Ascending aorta (tissue), 2 donors: ENCODE data around the gene ERC1. TPM values are rescaled to one million over a fixed set of nuclear protein-coding genes. Genes with fewer than 3 reads are reported as not detected.
A peak's percentile ranks its signal among the peaks of the same experiment; 100 is the strongest.

Experiments
- DNase-seq, 2 donors: peaks; one replicate each; pipeline ENCODE4 v3.0.0-alpha.2; 2019; ENCODE audit warnings: low spot score in 2 of 2
- H3K27ac ChIP-seq, 2 donors: fragments of 200-600 bp; sonication (generic); one replicate each; pipeline ENCODE4 v1.5.1; 2016 to 2017; ENCODE audit warnings: mild to moderate bottlenecking in 1 of 2
- H3K27me3 ChIP-seq: fragments of 200-600 bp; sonication (generic); one replicate; pipeline ENCODE4 v1.5.1; 2017
- H3K36me3 ChIP-seq, 2 donors: fragments of 200-600 bp; sonication (generic); one replicate each; pipeline ENCODE4 v1.5.1; 2016
- H3K4me1 ChIP-seq, 2 donors: fragments of 200-600 bp; sonication (generic); one replicate each; pipeline ENCODE4 v1.5.1; 2016 to 2017; ENCODE audit warnings: mild to moderate bottlenecking in 1 of 2
- H3K4me3 ChIP-seq, 2 donors: fragments of 200-600 bp; sonication (generic); one replicate each; pipeline ENCODE4 v1.5.1; 2016 to 2017; ENCODE audit warnings: mild to moderate bottlenecking in 1 of 2
- H3K9me3 ChIP-seq, 2 donors: fragments of 200-600 bp; sonication (generic); one replicate each; pipeline ENCODE4 v1.5.1; 2016
- intact Hi-C: fragments of 100-400 bp; cut with DNase I; formaldehyde crosslinking; loops from one replicate; pipeline ENCODE4 v1.15.1; 2023
- total RNA-seq: library from RNA; depleted of rRNA; stranded (reverse); fragments of >200 nt; gene quantifications from one replicate; pipeline ENCODE4 v1.1.0, GENCODE V29; 2016
- TF ChIP-seq, protein P1 (sequence below), 3 experiments: fragments of 200-600 bp in 2 of 3; fragments of 450-650 bp in 1 of 3; sonication (generic) in 2 of 3; IDR thresholded peaks; one replicate each; pipeline ENCODE4 v1.5.1; 2016 to 2019; ENCODE audit warnings: antibody characterized with exemption in 3 of 3, mild to moderate bottlenecking in 1 of 3, moderate library complexity in 1 of 3

Gene ERC1
- total RNA-seq, 1 donor from 2014 or later, result 41.4 TPM

DNA sequence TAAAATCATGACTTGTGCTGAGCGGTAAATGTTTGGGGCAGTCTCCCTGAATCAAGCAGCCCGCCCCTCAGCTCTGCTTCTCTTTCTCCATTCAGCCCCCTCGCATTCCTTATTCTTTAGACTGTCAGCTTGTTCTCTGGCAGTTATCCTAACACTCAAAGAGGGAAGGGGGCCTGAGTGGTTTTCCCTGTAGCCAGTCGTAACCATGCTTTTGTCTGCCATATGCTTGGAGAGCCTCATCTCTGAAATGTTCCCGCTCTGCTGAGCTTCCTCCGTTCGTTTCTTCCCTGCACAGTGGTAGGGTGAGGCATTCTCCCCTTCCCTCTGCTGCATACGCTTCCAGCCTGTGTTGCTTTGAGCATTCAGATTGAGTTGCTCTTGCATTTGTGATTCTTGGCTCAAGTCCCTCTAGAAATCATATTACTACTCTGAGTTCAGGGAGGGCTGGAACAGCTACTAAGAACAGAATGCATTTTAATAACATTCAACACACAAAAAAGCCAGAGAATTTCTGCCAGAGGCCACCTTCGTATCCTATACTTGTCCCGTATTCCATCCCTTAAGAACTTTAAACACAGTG lies 483.6 kb downstream of the ERC1 start:
- H3K27me3 ChIP-seq, result no peaks in the 10 kb centered on the region
- no peaks in the 10 kb centered on the region for H3K36me3 ChIP-seq
- H3K9me3 ChIP-seq, result no peaks in the 10 kb centered on the region
- TF ChIP-seq, protein P1, sequence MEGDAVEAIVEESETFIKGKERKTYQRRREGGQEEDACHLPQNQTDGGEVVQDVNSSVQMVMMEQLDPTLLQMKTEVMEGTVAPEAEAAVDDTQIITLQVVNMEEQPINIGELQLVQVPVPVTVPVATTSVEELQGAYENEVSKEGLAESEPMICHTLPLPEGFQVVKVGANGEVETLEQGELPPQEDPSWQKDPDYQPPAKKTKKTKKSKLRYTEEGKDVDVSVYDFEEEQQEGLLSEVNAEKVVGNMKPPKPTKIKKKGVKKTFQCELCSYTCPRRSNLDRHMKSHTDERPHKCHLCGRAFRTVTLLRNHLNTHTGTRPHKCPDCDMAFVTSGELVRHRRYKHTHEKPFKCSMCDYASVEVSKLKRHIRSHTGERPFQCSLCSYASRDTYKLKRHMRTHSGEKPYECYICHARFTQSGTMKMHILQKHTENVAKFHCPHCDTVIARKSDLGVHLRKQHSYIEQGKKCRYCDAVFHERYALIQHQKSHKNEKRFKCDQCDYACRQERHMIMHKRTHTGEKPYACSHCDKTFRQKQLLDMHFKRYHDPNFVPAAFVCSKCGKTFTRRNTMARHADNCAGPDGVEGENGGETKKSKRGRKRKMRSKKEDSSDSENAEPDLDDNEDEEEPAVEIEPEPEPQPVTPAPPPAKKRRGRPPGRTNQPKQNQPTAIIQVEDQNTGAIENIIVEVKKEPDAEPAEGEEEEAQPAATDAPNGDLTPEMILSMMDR (IDR thresholded peaks at IDR 0.05), result no peak
- peaks cover 8 to 54% of the 10 kb centered on the region in 2 donors for H3K4me1 ChIP-seq
- DNase-seq, result no peak
- H3K27ac ChIP-seq, result peak overlapping the region; percentile 70 to 75
- peak overlapping the region in 1 of 2 donors; percentile 54 for H3K4me3 ChIP-seq
- intact Hi-C loops, result loop anchor here (5.0 kb wide), 1 partner anchor 42 kb away; no protein-coding TSS in a partner anchor

DNA sequence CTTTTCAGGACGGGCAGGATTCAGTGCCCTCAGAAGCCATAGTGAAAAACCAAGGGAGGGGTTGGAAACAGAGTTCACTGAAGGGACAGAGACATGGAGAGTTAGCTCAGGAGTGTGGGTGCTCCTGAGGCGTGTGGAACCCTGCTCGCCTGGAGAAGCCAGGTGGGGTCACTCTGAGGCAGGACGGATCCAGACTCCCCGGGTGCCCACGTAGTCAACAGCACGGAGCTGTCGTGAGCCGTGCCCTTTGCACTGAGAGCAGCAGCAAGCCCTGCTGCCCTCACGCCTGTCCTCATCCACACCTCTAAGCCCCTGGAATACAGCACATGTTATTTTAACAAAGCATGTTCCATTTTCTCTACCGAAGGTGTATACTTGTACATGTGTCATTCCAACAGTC lies 488.6 kb downstream of the ERC1 start:
- Histone ChIP-seq H3K27ac (no peak overlapping the region), H3K4me1 (peaks cover 0 to 15% of the 10 kb centered on the region in 2 donors), H3K27me3 (no peaks in the 10 kb centered on the region), H3K9me3 (no peaks in the 10 kb centered on the region), H3K4me3 (no peak overlapping the region), H3K36me3 (no peaks in the 10 kb centered on the region)
- TF ChIP-seq, protein P1 (IDR thresholded peaks at IDR 0.05), result no peak
- no peak for DNase-seq
- intact Hi-C loops, result no loop called here

DNA sequence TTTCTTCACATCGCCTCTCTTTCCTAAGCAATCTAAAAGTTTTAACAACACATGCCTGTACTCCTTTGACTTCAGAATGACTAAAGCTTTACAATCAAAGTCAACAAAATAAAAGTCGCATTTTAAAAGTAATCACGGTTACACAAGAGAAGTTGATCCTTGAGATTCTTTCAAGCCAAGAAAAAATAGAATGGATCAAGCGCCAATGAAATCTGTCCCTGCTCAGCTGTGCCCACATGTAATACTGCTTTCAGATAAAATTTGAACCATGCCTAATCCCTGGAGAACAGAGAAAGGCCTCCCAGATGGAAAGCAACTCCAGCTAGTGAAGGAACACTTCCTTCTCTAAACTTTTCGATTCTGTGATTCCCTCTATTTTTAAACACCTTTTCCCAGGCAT lies 490.3 kb downstream of the ERC1 start:
- DNase-seq, result no peak
- intact Hi-C loops, result no loop called here
- Histone ChIP-seq H3K4me3 (no peak overlapping the region), H3K9me3 (no peaks in the 10 kb centered on the region), H3K27me3 (no peaks in the 10 kb centered on the region), H3K27ac (peak overlapping the region in 1 of 2 donors; percentile 43), H3K36me3 (no peaks in the 10 kb centered on the region), H3K4me1 (peaks cover 0 to 2% of the 10 kb centered on the region in 2 donors)
- TF ChIP-seq, protein P1 (IDR thresholded peaks at IDR 0.05), result no peak

DNA sequence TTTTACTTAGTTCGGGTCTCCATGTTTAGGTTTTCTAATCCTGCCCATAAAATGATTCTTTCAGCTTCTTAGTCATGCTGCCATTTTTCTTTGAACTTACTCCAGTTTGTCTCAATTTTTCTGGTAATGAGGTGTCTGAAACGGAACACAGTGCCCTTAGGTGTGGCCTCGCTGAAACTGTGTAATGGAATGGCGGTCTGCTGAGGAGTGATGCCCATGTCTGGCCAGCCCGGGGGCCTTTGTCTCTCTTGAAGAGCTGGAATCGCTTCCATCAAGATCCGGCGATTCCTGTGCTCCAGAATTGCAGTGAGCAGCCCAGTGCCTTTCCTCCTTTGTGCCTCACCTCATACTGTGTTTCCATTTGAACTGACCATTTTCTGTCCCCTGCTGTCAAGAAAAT lies 490.9 kb downstream of the ERC1 start:
- intact Hi-C loops, result no loop called here
- Histone ChIP-seq H3K36me3 (no peaks in the 10 kb centered on the region), H3K4me3 (no peak overlapping the region), H3K27ac (peak overlapping the region; percentile 10 to 43), H3K4me1 (peaks cover 0 to 2% of the 10 kb centered on the region in 2 donors), H3K9me3 (no peaks in the 10 kb centered on the region), H3K27me3 (no peaks in the 10 kb centered on the region)
- TF ChIP-seq, protein P1 (IDR thresholded peaks at IDR 0.05), result no peak
- no peak for DNase-seq

DNA sequence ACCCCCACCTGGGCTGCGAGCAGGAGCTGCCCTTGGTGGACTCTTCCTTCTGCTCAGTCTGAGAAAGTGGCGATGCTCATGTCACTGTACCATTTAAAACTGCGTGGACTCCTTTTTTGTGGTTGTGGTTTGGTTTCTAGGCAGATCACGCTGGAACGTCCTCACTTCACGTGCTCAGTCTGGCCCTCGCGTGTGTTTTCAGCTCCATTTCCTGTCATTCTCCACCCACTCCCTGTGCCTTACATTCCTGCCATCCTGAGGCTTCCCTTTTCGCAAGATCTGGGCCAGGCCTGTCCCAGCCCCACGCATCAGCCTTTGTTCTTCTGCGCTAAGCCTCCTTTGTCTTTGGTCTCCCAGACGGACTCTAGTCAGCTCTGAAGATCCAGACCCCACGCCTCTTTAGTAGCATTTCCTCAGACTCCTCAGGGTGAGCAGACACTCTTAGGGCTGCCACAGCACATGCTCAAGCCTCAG lies 497.9 kb downstream of the ERC1 start:
- H3K4me3 ChIP-seq, result no peak overlapping the region
- H3K27ac ChIP-seq, result no peak overlapping the region
- TF ChIP-seq, protein P1 (IDR thresholded peaks at IDR 0.05), result no peak
- no peak for DNase-seq
- no peaks in the 10 kb centered on the region for H3K4me1 ChIP-seq
- H3K36me3 ChIP-seq, result peaks cover 16 to 28% of the 10 kb centered on the region in 2 donors
- intact Hi-C loops, result no loop called here
- no peaks in the 10 kb centered on the region for H3K27me3 ChIP-seq
- no peaks in the 10 kb centered on the region for H3K9me3 ChIP-seq
